Hepatocyte (in vitro differentiated cells): ENCODE measurements around the gene GRIPAP1.

Experiments
- CTCF ChIP-seq: fragments of 200-600 bp; sonication (generic); IDR thresholded peaks from 2 replicates; pipeline ENCODE4 v1.5.1; 2016; ENCODE audit warnings: antibody characterized with exemption, mild to moderate bottlenecking; ENCODE audit not compliant: poor library complexity
- EZH2 ChIP-seq: fragments of 200-600 bp; sonication (generic); IDR thresholded peaks from 2 replicates; pipeline ENCODE4 v1.6.1; 2016; ENCODE audit warnings: antibody characterized with exemption, mild to moderate bottlenecking, borderline replicate concordance
- EZH2phosphoT487 ChIP-seq: fragments of 200-600 bp; sonication (generic); IDR thresholded peaks from one replicate; pipeline ENCODE4 v1.6.1; 2018; ENCODE audit warnings: antibody characterized with exemption, mild to moderate bottlenecking, low read depth, moderate library complexity; ENCODE audit not compliant: unreplicated experiment, severe bottlenecking

DNA sequence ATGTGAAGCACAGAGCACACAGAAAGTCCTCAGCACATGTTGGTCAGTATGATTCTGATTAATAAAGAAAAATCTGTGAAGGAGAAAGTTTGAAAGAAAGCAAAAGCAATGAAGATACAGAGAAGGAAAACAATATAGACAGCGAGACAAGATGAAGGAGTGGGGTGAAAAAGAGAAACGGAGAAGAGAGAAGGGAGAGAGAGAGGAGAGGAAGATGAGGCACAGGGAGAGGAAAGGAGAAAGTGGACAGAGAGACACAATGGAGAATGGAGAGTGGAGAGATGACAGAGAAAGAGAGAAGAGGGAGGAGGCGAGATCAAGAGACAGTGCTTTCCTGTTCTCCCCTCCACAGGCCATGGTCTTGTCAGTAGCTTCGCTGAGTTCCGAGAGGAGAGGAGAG lies 26.5 kb downstream of the GRIPAP1 start:
- TF ChIP-seq CTCF (no peak), EZH2 (no peak), EZH2phosphoT487 (no peak)
